ENCODE results near the gene OCA2.

OCA2 gene

GRCh38 chr15:27842526-27842925 is 256.6 kb downstream of the OCA2 start:
- H3K4me1 Mint-ChIP-seq: peaks cover 16% of the 10 kb centered on the region
- no peak overlapping the region for H3K27ac Mint-ChIP-seq
- H3K36me3 Mint-ChIP-seq (ENCODE audit: low read depth): no peaks in the 10 kb centered on the region
- H3K9me3 Mint-ChIP-seq: no peaks in the 10 kb centered on the region
- no peak overlapping the region for H3K4me3 Mint-ChIP-seq
- H3K27me3 Mint-ChIP-seq (ENCODE audit: low read depth, poor library complexity): peaks cover 7% of the 10 kb centered on the region
- no peak for TF ChIP-seq CTCF (IDR thresholded peaks at IDR 0.05)
- no peak for DNase-seq

- no peak for TF ChIP-seq CTCF (IDR thresholded peaks at IDR 0.05)
- no peak overlapping the region for H3K27ac Mint-ChIP-seq
- H3K4me1 Mint-ChIP-seq: peaks cover 36% of the 10 kb centered on the region
- no peaks in the 10 kb centered on the region for H3K9me3 Mint-ChIP-seq
- H3K27me3 Mint-ChIP-seq (ENCODE audit: low read depth, poor library complexity): peaks cover 9% of the 10 kb centered on the region
- H3K36me3 Mint-ChIP-seq (ENCODE audit: low read depth): no peaks in the 10 kb centered on the region
- no peak overlapping the region for H3K4me3 Mint-ChIP-seq
- DNase-seq: no peak
Observed at GRCh38 chr15:27835233-27835939, 263.7 kb downstream of the OCA2 start.

GRCh38 chr15:27834684-27835083 is 264.4 kb downstream of the OCA2 start:
- no peak overlapping the region for H3K27ac Mint-ChIP-seq
- H3K36me3 Mint-ChIP-seq (ENCODE audit: low read depth): no peaks in the 10 kb centered on the region
- no peak for DNase-seq
- no peak overlapping the region for H3K4me3 Mint-ChIP-seq
- no peak for TF ChIP-seq CTCF (IDR thresholded peaks at IDR 0.05)
- peaks cover 3% of the 10 kb centered on the region for H3K27me3 Mint-ChIP-seq (ENCODE audit: low read depth, poor library complexity)
- peaks cover 36% of the 10 kb centered on the region for H3K4me1 Mint-ChIP-seq
- H3K9me3 Mint-ChIP-seq: no peaks in the 10 kb centered on the region

GRCh38 chr15:27833974-27834373 is 265.1 kb downstream of the OCA2 start:
- no peak for TF ChIP-seq CTCF (IDR thresholded peaks at IDR 0.05)
- peaks cover 36% of the 10 kb centered on the region for H3K4me1 Mint-ChIP-seq
- H3K27me3 Mint-ChIP-seq (ENCODE audit: low read depth, poor library complexity): peaks cover 3% of the 10 kb centered on the region
- H3K4me3 Mint-ChIP-seq: no peak overlapping the region
- no peaks in the 10 kb centered on the region for H3K9me3 Mint-ChIP-seq
- no peaks in the 10 kb centered on the region for H3K36me3 Mint-ChIP-seq (ENCODE audit: low read depth)
- no peak for DNase-seq
- no peak overlapping the region for H3K27ac Mint-ChIP-seq

GRCh38 chr15:27833178-27833577 is 265.9 kb downstream of the OCA2 start:
- Mint-ChIP-seq H3K27me3 (ENCODE audit: low read depth, poor library complexity) (peaks cover 3% of the 10 kb centered on the region), H3K9me3 (no peaks in the 10 kb centered on the region), H3K36me3 (ENCODE audit: low read depth) (no peaks in the 10 kb centered on the region), H3K4me1 (peaks cover 35% of the 10 kb centered on the region), H3K4me3 (no peak overlapping the region), H3K27ac (no peak overlapping the region)
- TF ChIP-seq CTCF (IDR thresholded peaks at IDR 0.05): no peak
- DNase-seq: no peak

GRCh38 chr15:27832237-27832596 is 266.9 kb downstream of the OCA2 start:
- no peaks in the 10 kb centered on the region for H3K36me3 Mint-ChIP-seq (ENCODE audit: low read depth)
- TF ChIP-seq CTCF (IDR thresholded peaks at IDR 0.05): no peak
- H3K4me1 Mint-ChIP-seq: peaks cover 25% of the 10 kb centered on the region
- peak overlapping the region; percentile 79 for H3K27ac Mint-ChIP-seq
- H3K27me3 Mint-ChIP-seq (ENCODE audit: low read depth, poor library complexity): peaks cover 3% of the 10 kb centered on the region
- H3K4me3 Mint-ChIP-seq: no peak overlapping the region
- no peaks in the 10 kb centered on the region for H3K9me3 Mint-ChIP-seq
- DNase-seq: no peak
